Measurements from ENCODE around the gene CD160. TPM values are rescaled to one million over a fixed set of nuclear protein-coding genes. Genes with fewer than 3 reads are reported as not detected.

Gene CD160
- total and polyA plus RNA-seq, 2 of the 4 experiments (the other 2 are of a cell fraction): not detected

DNA sequence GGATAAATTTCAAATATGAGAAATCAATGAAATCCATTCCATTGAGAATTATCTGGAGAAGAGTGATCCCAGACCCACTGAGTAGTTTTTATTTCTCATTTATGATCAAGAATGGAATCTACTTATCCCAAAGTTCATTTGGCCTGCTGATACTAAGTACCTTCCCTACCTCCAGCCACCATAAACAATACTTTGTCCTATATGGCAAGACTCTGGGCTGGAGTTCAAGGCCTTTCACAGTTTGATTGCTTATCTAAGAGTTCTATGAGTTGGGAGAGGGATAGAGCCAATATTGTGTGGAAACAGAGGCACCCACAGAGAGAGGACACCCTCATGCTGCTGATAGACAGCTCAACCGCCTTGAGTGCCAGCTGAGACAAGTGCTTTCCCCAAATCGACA lies 17.2 kb upstream of the CD160 start:
- Histone ChIP-seq H3K4ac (ENCODE audit: low read depth, low read length) (no peak overlapping the region), H3K23ac (ENCODE audit: low read depth, low read length) (no peak overlapping the region), H2BK20ac (ENCODE audit: low read depth, low read length) (no peak overlapping the region), H4K20me1 (ENCODE audit: insufficient read depth, low read length) (no peaks in the 10 kb centered on the region), H4K91ac (ENCODE audit: insufficient read depth, low read depth, low read length) (no peak overlapping the region), H4K5ac (ENCODE audit: low read depth, low read length) (no peak overlapping the region), H2BK15ac (ENCODE audit: low read depth, low read length) (no peak overlapping the region), H3K27me3 (ENCODE audit: control insufficient read depth, insufficient read depth, low read length) (no peaks in the 10 kb centered on the region), H3K9me3 (ENCODE audit: control insufficient read depth, insufficient read depth, low read length) (no peaks in the 10 kb centered on the region), H2AK9ac (replicated peaks; ENCODE audit: low read depth, low read length, poor library complexity) (no peak overlapping the region), H3K4me1 (ENCODE audit: control insufficient read depth, insufficient read depth, low read length) (peaks cover 5% of the 10 kb centered on the region), H3K9ac (ENCODE audit: low read depth, low read length) (no peak overlapping the region), H3K18ac (ENCODE audit: low read depth, low read length) (no peak overlapping the region), H4K8ac (ENCODE audit: low read depth in 2 of 2, low read length in 2 of 2) (no peak overlapping the region), H3K27ac (ENCODE audit: insufficient read depth, low read length) (no peak overlapping the region), H3K9me1 (ENCODE audit: insufficient read depth, low read length) (0 out of 2 replicates have a peak, but pooled peaks cover under 1% of the 10 kb centered on the region), H3K14ac (replicated peaks; ENCODE audit: low read depth, low read length) (no peak overlapping the region), H2BK5ac (ENCODE audit: low read depth, low read length, poor library complexity, severe bottlenecking) (no peak overlapping the region), H3K36me3 (ENCODE audit: control insufficient read depth, insufficient read depth, low read length) (no peaks in the 10 kb centered on the region), H3K4me3 (ENCODE audit: insufficient read depth, low read depth, low read length) (no peak overlapping the region), H3K4me2 (ENCODE audit: low read depth, low read length) (no peak overlapping the region), H3K79me1 (ENCODE audit: low read depth in 1 of 2, low read length in 2 of 2) (no peaks in the 10 kb centered on the region), H2AK5ac (ENCODE audit: low read depth, low read length) (no peak overlapping the region), H3K56ac (ENCODE audit: extremely low read depth, insufficient read depth, low read length) (no peak overlapping the region), H2BK120ac (ENCODE audit: low read depth, low read length) (no peak overlapping the region), H2AFZ (replicated peaks; ENCODE audit: low read length, poor library complexity) (no peak overlapping the region)
- TF ChIP-seq MAFK (IDR thresholded peaks at IDR 0.05; ENCODE audit: low read depth, low read length): no peak
- TF ChIP-seq, protein P1, sequence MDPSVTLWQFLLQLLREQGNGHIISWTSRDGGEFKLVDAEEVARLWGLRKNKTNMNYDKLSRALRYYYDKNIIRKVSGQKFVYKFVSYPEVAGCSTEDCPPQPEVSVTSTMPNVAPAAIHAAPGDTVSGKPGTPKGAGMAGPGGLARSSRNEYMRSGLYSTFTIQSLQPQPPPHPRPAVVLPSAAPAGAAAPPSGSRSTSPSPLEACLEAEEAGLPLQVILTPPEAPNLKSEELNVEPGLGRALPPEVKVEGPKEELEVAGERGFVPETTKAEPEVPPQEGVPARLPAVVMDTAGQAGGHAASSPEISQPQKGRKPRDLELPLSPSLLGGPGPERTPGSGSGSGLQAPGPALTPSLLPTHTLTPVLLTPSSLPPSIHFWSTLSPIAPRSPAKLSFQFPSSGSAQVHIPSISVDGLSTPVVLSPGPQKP (IDR thresholded peaks at IDR 0.05; ENCODE audit: borderline replicate concordance, low read depth, low read length): no peak
- TF ChIP-seq RFX5 (IDR thresholded peaks at IDR 0.05; ENCODE audit: low read depth, low read length): no peak
- no CpG with 5 or more reads among the region's 2 CpGs for WGBS, 2 experiments (ENCODE audit: extremely low coverage in 2 of 2, insufficient read length in 1 of 2)
- intact Hi-C loops (cut with micrococcal nuclease): no loop called here
- no peak for DNase-seq
- POLR2A ChIA-PET (ENCODE audit: unreplicated experiment): no interaction called here
- ATAC-seq (ENCODE audit: low read depth): no peak
- no TSS peak for BruUV-seq (replicated peaks)
- in situ Hi-C loops (cut with MboI; ENCODE audit: low sequenced_read_pairs): no loop called here
- dilution Hi-C loops (cut with HindIII; ENCODE audit: low sequenced_read_pairs, unreplicated experiment): no loop called here
- CTCF ChIA-PET: no interaction called here
